ENCODE results near the gene LACRT. TPM values are rescaled to one million over a fixed set of nuclear protein-coding genes. Genes with fewer than 3 reads are reported as not detected.

Gene LACRT
- total and polyA plus RNA-seq, 2 of the 8 experiments (the other 6 are each of a cell fraction or from before 2014, with no cell fraction given) = not detected

GRCh38 chr12:54592316-54592715 is 42.4 kb downstream of the LACRT start:
- no peak overlapping the region for H2AK5ac ChIP-seq (ENCODE audit: low read depth, low read length)
- H3K4me3 ChIP-seq (ENCODE audit: extremely low read depth in 1 of 4, insufficient read depth in 2 of 4, low read depth in 3 of 4, low read length in 4 of 4) = no peak overlapping the region
- no peaks in the 10 kb centered on the region for H3K9me3 ChIP-seq (ENCODE audit: insufficient read depth in 2 of 2, low read depth in 1 of 2, low read length in 1 of 2)
- H3K18ac ChIP-seq (ENCODE audit: extremely low read depth, low read length) = no peak overlapping the region
- no peak overlapping the region for H4K91ac ChIP-seq (replicated peaks; ENCODE audit: insufficient read length, low read length)
- POLR2A ChIA-PET (ENCODE audit: partially characterized antibody) = interaction anchor here (1.5 kb wide), 1 partner anchor 28 kb away, joined by 4 read pairs; no protein-coding TSS in a partner anchor
- CTCF ChIA-PET (ENCODE audit: partially characterized antibody) = interaction anchor here (0.6 to 8.2 kb wide), 18 partner anchors 10 to 1291 kb away, joined by 3 to 99 read pairs (median 4); no protein-coding TSS in a partner anchor
- no peak overlapping the region for H3K14ac ChIP-seq (ENCODE audit: insufficient read length)
- no peak overlapping the region for H2BK5ac ChIP-seq (ENCODE audit: low read depth, low read length)
- DNase-seq (ENCODE audit: low read depth in 1 of 2, low spot score in 2 of 2) (no peak), FAIRE-seq (no peak)
- no peaks in the 10 kb centered on the region; the same call in 1 of the 2 replicates for H3K79me1 ChIP-seq (ENCODE audit: low read depth, low read length)
- H4K5ac ChIP-seq (ENCODE audit: insufficient read length, low read depth, low read length) = no peak overlapping the region
- H3K36me3 ChIP-seq (ENCODE audit: control insufficient read depth in 2 of 4, insufficient read depth in 4 of 4, low read length in 3 of 4) = no peaks in the 10 kb centered on the region
- 96% methylated on average over 2 of the region's 2 CpGs; no CpG with 5 or more reads in 1 of the 2 experiments for WGBS, 2 experiments (ENCODE audit: extremely low coverage in 1 of 2, insufficient coverage in 1 of 2, insufficient read length in 1 of 2, insufficient replicate concordance in 2 of 2, low coverage in 1 of 2, low lambda C conversion rate in 2 of 2, missing lambda C conversion rate in 1 of 2)
- H3K27ac ChIP-seq (ENCODE audit: low read depth, low read length) = no peak overlapping the region
- peaks cover 2 to 53% (median 41%) of the 10 kb centered on the region in 4 experiments for H3K27me3 ChIP-seq (replicated peaks in 1 of 4; ENCODE audit: control insufficient read depth in 3 of 4, extremely low read depth in 1 of 4, insufficient read depth in 3 of 4, low read length in 3 of 4)
- H3K79me2 ChIP-seq (ENCODE audit: control insufficient read depth in 1 of 2, insufficient read depth in 2 of 2, low read length in 2 of 2) = no peaks in the 10 kb centered on the region
- no peak overlapping the region for H3K23ac ChIP-seq (ENCODE audit: insufficient read length)
- H3K4me1 ChIP-seq (replicated peaks in 1 of 4; ENCODE audit: control insufficient read depth in 3 of 4, insufficient read depth in 4 of 4, low read length in 3 of 4) = peaks cover 0 to 21% (median 13%) of the 10 kb centered on the region in 4 experiments; a peak in 6 of 7 replicates
- no peaks in the 10 kb centered on the region for H4K20me1 ChIP-seq (replicated peaks in 1 of 2; ENCODE audit: control insufficient read depth in 1 of 2, insufficient read depth in 2 of 2, low read length in 2 of 2)
- H2AFZ ChIP-seq (ENCODE audit: low read length) = no peak overlapping the region
- H3K56ac ChIP-seq (replicated peaks; ENCODE audit: insufficient read length, low read depth, low read length) = no peak overlapping the region
- no peak overlapping the region for H2BK20ac ChIP-seq (ENCODE audit: low read length)
- peak overlapping the region; percentile 20; the same call in 1 of the 2 replicates for H4K8ac ChIP-seq (ENCODE audit: extremely low read depth, insufficient read depth, low read length)
- no peak overlapping the region for H3K4ac ChIP-seq (replicated peaks; ENCODE audit: insufficient read length, low read depth, low read length)
- peaks cover 9% of the 10 kb centered on the region; the same call in 1 of the 2 replicates for H3K23me2 ChIP-seq (ENCODE audit: low read depth, low read length)
- no peak overlapping the region for H3K4me2 ChIP-seq (ENCODE audit: insufficient read depth in 1 of 2, low read depth in 2 of 2, low read length in 2 of 2)
- no peak overlapping the region for H2BK15ac ChIP-seq (ENCODE audit: low read length)
- no peak overlapping the region for H2BK120ac ChIP-seq (replicated peaks; ENCODE audit: low read depth, low read length)
- H2BK12ac ChIP-seq (ENCODE audit: low read depth, low read length) = no peak overlapping the region
- H3K9ac ChIP-seq (replicated peaks in 1 of 4; ENCODE audit: extremely low read depth in 1 of 4, low read depth in 3 of 4, low read length in 3 of 4) = no peak overlapping the region
- TF ChIP-seq, protein P1, sequence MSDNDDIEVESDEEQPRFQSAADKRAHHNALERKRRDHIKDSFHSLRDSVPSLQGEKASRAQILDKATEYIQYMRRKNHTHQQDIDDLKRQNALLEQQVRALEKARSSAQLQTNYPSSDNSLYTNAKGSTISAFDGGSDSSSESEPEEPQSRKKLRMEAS (IDR thresholded peaks at IDR 0.05) = no peak
- TF ChIP-seq JUN (IDR thresholded peaks at IDR 0.05; ENCODE audit: low read depth, low read length) (no peak), CTBP2 (IDR thresholded peaks at IDR 0.05; ENCODE audit: borderline replicate concordance, insufficient read depth, insufficient read length, low read length) (no peak), CEBPB (IDR thresholded peaks at IDR 0.05; ENCODE audit: low read depth, low read length) (no peak), SRF (IDR thresholded peaks at IDR 0.05; ENCODE audit: low read depth, low read length) (no peak), PHF8 (conservative IDR thresholded peaks at IDR 0.05; ENCODE audit: low read depth, low read length) (no peak), RFX5 (IDR thresholded peaks at IDR 0.05; ENCODE audit: borderline replicate concordance, low read depth, low read length) (no peak), EZH2 (IDR thresholded peaks at IDR 0.05; ENCODE audit: low read depth, low read length, severe bottlenecking) (no peak), SUZ12 (IDR thresholded peaks at IDR 0.05; ENCODE audit: low read length) (no peak), CHD1 (IDR thresholded peaks at IDR 0.05; ENCODE audit: low read depth, low read length) (no peak), JUND (IDR thresholded peaks at IDR 0.05; ENCODE audit: low read length) (no peak), RXRA (IDR thresholded peaks at IDR 0.05; ENCODE audit: insufficient read depth, low read depth, low read length) (no peak), KDM4A (IDR thresholded peaks at IDR 0.05; ENCODE audit: low read depth, low read length, severe bottlenecking) (no peak), SIRT6 (IDR thresholded peaks at IDR 0.05; ENCODE audit: low read length) (no peak)

Measured in H1 (cell line).